GM23248 (cell line): ENCODE measurements around the gene GJA3.
A peak's percentile ranks its signal among the peaks of the same experiment; 100 is the strongest.

Experiments
- EZH2 ChIP-seq: fragments of 200-600 bp; sonication (generic); IDR thresholded peaks from 2 replicates; pipeline ENCODE4 v1.6.1; 2018; ENCODE audit warnings: antibody characterized with exemption, mild to moderate bottlenecking; ENCODE audit not compliant: insufficient read depth, poor library complexity, severe bottlenecking
- EZH2phosphoT487 ChIP-seq: fragments of 200-600 bp; sonication (generic); IDR thresholded peaks from 2 replicates; pipeline ENCODE4 v1.6.1; 2018; ENCODE audit warnings: antibody characterized with exemption, moderate library complexity, mild to moderate bottlenecking, low read depth; ENCODE audit not compliant: insufficient read depth

DNA sequence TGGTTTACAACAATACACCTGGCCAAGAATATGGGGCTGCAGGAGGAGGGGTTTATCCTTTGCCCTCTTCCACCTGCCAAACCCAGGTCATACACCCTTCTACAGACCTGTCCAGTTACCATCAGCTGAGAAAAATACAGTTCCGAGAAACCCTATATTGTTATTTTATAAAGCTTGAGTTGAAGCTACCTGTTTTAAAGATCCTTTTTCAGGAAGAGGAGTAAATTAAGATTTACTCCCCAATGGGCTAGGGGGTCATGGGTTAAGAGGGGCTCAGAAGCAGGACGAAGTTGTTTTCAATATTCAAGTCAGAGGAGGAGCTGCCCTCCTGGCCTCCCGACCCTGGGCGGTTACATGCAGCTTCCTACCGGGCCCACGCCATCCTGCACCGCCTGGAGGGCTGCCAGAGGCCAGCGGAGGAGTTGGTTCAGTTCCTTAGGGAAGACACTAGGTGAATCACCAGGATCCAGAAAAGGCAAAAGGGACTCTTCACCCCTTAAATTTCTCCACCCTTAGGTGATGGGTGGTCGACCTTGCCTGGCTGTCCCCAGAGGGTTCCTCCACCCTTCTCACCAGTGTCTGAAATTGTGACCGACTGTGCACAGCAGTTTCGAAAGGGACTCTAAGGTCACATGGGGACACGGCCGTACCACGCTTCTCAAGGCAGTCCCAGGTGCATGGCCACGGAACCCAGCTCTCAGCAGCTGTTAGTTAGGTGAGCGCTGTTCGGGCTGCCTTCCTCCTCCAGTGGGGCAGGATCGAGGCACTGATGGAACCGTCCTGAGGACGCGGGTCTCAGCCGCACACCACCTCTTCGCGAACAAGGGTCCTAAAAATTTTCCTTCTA is 30.7 kb upstream of the GJA3 start:
- TF ChIP-seq EZH2phosphoT487 (0 out of 2 replicates have a peak, but pooled peaks have one; percentile 33), EZH2 (no peak)
